ENCODE measurements around the gene G6PD. TPM values are rescaled to one million over a fixed set of nuclear protein-coding genes. Genes with fewer than 3 reads are reported as not detected.
"Not testable (repeated sequence)": the region's sequence is repeated elsewhere in the genome, so short reads cannot be mapped to it uniquely, and the experiment has no call there.

The G6PD gene
- total and polyA plus RNA-seq, 2 experiments from 2014 or later = 44.3 to 55.0 TPM

- Histone ChIP-seq H3K79me2 (ENCODE audit: insufficient read depth) (peaks cover 35% of the 10 kb centered on the region), H4K20me1 (ENCODE audit: insufficient read depth) (no peaks in the 10 kb centered on the region), H3K27me3 (replicated peaks; ENCODE audit: insufficient read depth) (no peaks in the 10 kb centered on the region), H3K4me3 (no peak overlapping the region), H3K27ac (peak overlapping the region; percentile 93), H3K36me3 (ENCODE audit: low read depth) (no peaks in the 10 kb centered on the region), H2AFZ (no peak overlapping the region), H3K4me1 (ENCODE audit: insufficient read depth) (peaks cover 15% of the 10 kb centered on the region), H3K9ac (peak overlapping the region; percentile 77), H3F3A (ENCODE audit: insufficient read depth) (peaks cover 3% of the 10 kb centered on the region; the same call in 1 of the 2 replicates), H3K9me3 (ENCODE audit: low read depth) (no peaks in the 10 kb centered on the region), H3K9me2 (ENCODE audit: insufficient read depth) (no peaks in the 10 kb centered on the region), H3K4me2 (ENCODE audit: unreplicated experiment) (no peak overlapping the region)
- TF ChIP-seq EZH2phosphoT487 (IDR thresholded peaks at IDR 0.05; ENCODE audit: insufficient read depth, low read depth) (no peak), EZH2 (IDR thresholded peaks at IDR 0.05; ENCODE audit: insufficient read depth, poor library complexity, severe bottlenecking) (no peak)
- DNase-seq = no peak
- in situ Hi-C loops (cut with MboI) = no loop called here
- 89% methylated on average over 18 to 20 of the region's 20 CpGs for WGBS, 2 experiments (ENCODE audit: low coverage in 1 of 2, low lambda C conversion rate in 2 of 2, missing lambda C conversion rate in 2 of 2)
Measured at GRCh38 chrX:154542723-154543424, 3.8 kb downstream of the G6PD start.

- Histone ChIP-seq H3F3A (ENCODE audit: insufficient read depth) (no peaks in the 10 kb centered on the region), H3K9me3 (ENCODE audit: low read depth) (no peaks in the 10 kb centered on the region), H3K36me3 (ENCODE audit: low read depth) (no peaks in the 10 kb centered on the region), H3K4me1 (ENCODE audit: insufficient read depth) (peaks cover 15% of the 10 kb centered on the region), H3K9me2 (ENCODE audit: insufficient read depth) (no peaks in the 10 kb centered on the region), H3K27me3 (replicated peaks; ENCODE audit: insufficient read depth) (no peaks in the 10 kb centered on the region), H4K20me1 (ENCODE audit: insufficient read depth) (no peaks in the 10 kb centered on the region), H3K4me3 (no peak overlapping the region), H3K4me2 (ENCODE audit: unreplicated experiment) (peak overlapping the region; percentile 28), H3K9ac (peak overlapping the region; percentile 77), H3K27ac (peak overlapping the region; percentile 93), H2AFZ (no peak overlapping the region), H3K79me2 (ENCODE audit: insufficient read depth) (peaks cover 34% of the 10 kb centered on the region)
- TF ChIP-seq EZH2 (IDR thresholded peaks at IDR 0.05; ENCODE audit: insufficient read depth, poor library complexity, severe bottlenecking) = no peak
- no peak for TF ChIP-seq EZH2phosphoT487 (IDR thresholded peaks at IDR 0.05; ENCODE audit: insufficient read depth, low read depth)
- in situ Hi-C loops (cut with MboI) = no loop called here
- 60 to 64% methylated on average over 8 to 10 of the region's 12 CpGs for WGBS, 2 experiments (ENCODE audit: low coverage in 1 of 2, low lambda C conversion rate in 2 of 2, missing lambda C conversion rate in 2 of 2)
- peak; percentile 79 for DNase-seq
Measured at GRCh38 chrX:154541896-154542722, 4.5 kb downstream of the G6PD start.

GRCh38 chrX:154541589-154541895, 5.1 kb downstream of the G6PD start:
- H3K79me2 ChIP-seq (ENCODE audit: insufficient read depth) = peaks cover 34% of the 10 kb centered on the region
- peak overlapping the region; percentile 77 for H3K9ac ChIP-seq
- H3K4me1 ChIP-seq (ENCODE audit: insufficient read depth) = peaks cover 15% of the 10 kb centered on the region
- no peaks in the 10 kb centered on the region for H3K27me3 ChIP-seq (replicated peaks; ENCODE audit: insufficient read depth)
- no peaks in the 10 kb centered on the region for H3K9me2 ChIP-seq (ENCODE audit: insufficient read depth)
- peak overlapping the region; percentile 93 for H3K27ac ChIP-seq
- H3K9me3 ChIP-seq (ENCODE audit: low read depth) = no peaks in the 10 kb centered on the region
- H2AFZ ChIP-seq = no peak overlapping the region
- H3K4me3 ChIP-seq = no peak overlapping the region
- in situ Hi-C loops (cut with MboI) = no loop called here
- no peaks in the 10 kb centered on the region for H3F3A ChIP-seq (ENCODE audit: insufficient read depth)
- no peak for DNase-seq
- TF ChIP-seq EZH2 (IDR thresholded peaks at IDR 0.05; ENCODE audit: insufficient read depth, poor library complexity, severe bottlenecking) (no peak), EZH2phosphoT487 (IDR thresholded peaks at IDR 0.05; ENCODE audit: insufficient read depth, low read depth) (no peak)
- H3K4me2 ChIP-seq (ENCODE audit: unreplicated experiment) = no peak overlapping the region
- WGBS, 2 experiments (ENCODE audit: low coverage in 1 of 2, low lambda C conversion rate in 2 of 2, missing lambda C conversion rate in 2 of 2) = 67 to 96% methylated on average over 3 to 4 of the region's 5 CpGs
- no peaks in the 10 kb centered on the region for H4K20me1 ChIP-seq (ENCODE audit: insufficient read depth)
- no peaks in the 10 kb centered on the region for H3K36me3 ChIP-seq (ENCODE audit: low read depth)

GRCh38 chrX:154540897-154541535, 5.6 kb downstream of the G6PD start:
- Histone ChIP-seq H4K20me1 (ENCODE audit: insufficient read depth) (no peaks in the 10 kb centered on the region), H3F3A (ENCODE audit: insufficient read depth) (no peaks in the 10 kb centered on the region), H3K9me2 (ENCODE audit: insufficient read depth) (no peaks in the 10 kb centered on the region), H3K9me3 (ENCODE audit: low read depth) (no peaks in the 10 kb centered on the region), H3K27me3 (replicated peaks; ENCODE audit: insufficient read depth) (no peaks in the 10 kb centered on the region), H3K4me1 (ENCODE audit: insufficient read depth) (peaks cover 15% of the 10 kb centered on the region), H3K36me3 (ENCODE audit: low read depth) (no peaks in the 10 kb centered on the region), H3K4me3 (no peak overlapping the region), H3K9ac (peak overlapping the region; percentile 77; the same call in 1 of the 2 replicates), H3K79me2 (ENCODE audit: insufficient read depth) (peaks cover 29% of the 10 kb centered on the region), H2AFZ (no peak overlapping the region), H3K4me2 (ENCODE audit: unreplicated experiment) (no peak overlapping the region), H3K27ac (peak overlapping the region; percentile 93)
- in situ Hi-C loops (cut with MboI) = no loop called here
- TF ChIP-seq EZH2 (IDR thresholded peaks at IDR 0.05; ENCODE audit: insufficient read depth, poor library complexity, severe bottlenecking) = no peak
- 83 to 86% methylated on average over 12 to 16 of the region's 19 CpGs for WGBS, 2 experiments (ENCODE audit: low coverage in 1 of 2, low lambda C conversion rate in 2 of 2, missing lambda C conversion rate in 2 of 2)
- DNase-seq = no peak

- H4K20me1 ChIP-seq (ENCODE audit: insufficient read depth); H3K9me2 ChIP-seq (ENCODE audit: insufficient read depth); H3K36me3 ChIP-seq (ENCODE audit: low read depth); H3K27ac ChIP-seq; H2AFZ ChIP-seq; H3K9ac ChIP-seq; H3K4me3 ChIP-seq; DNase-seq; in situ Hi-C loops (cut with MboI); H3K9me3 ChIP-seq (ENCODE audit: low read depth); H3F3A ChIP-seq (ENCODE audit: insufficient read depth); H3K27me3 ChIP-seq (replicated peaks; ENCODE audit: insufficient read depth); H3K4me2 ChIP-seq (ENCODE audit: unreplicated experiment): not testable (repeated sequence)
- peaks cover 15% of the 10 kb centered on the region for H3K4me1 ChIP-seq (ENCODE audit: insufficient read depth)
- peaks cover 23% of the 10 kb centered on the region; the same call in 1 of the 2 replicates for H3K79me2 ChIP-seq (ENCODE audit: insufficient read depth)
- WGBS, 2 experiments (ENCODE audit: low coverage in 1 of 2, low lambda C conversion rate in 2 of 2, missing lambda C conversion rate in 2 of 2) = 90 to 95% methylated on average over 4 to 7 of the region's 7 CpGs
Measured at GRCh38 chrX:154540365-154540764, 6.3 kb downstream of the G6PD start.
